HUES64 (cell line): ENCODE measurements around the gene NEK4.
A peak's percentile ranks its signal among the peaks of the same experiment; 100 is the strongest.

ENCODE experiments used
- H3K27ac ChIP-seq: 2 replicates; pipeline ENCODE4 v1.7.0; 2013; ENCODE audit warnings: low read depth, low read length, inconsistent platforms
- H3K27me3 ChIP-seq: 2 replicates; pipeline ENCODE4 v1.6.1; 2013; ENCODE audit warnings: mild to moderate bottlenecking, low read length; ENCODE audit not compliant: insufficient read depth
- H3K36me3 ChIP-seq: 2 replicates; pipeline ENCODE4 v1.6.1; 2013; ENCODE audit warnings: mild to moderate bottlenecking, low read length; ENCODE audit not compliant: insufficient read depth
- H3K4me1 ChIP-seq: 2 replicates; pipeline ENCODE4 v1.6.1; 2013; ENCODE audit warnings: mild to moderate bottlenecking, low read length, moderate library complexity; ENCODE audit not compliant: insufficient read depth
- H3K4me3 ChIP-seq: 2 replicates; pipeline ENCODE4 v1.5.1; 2013; ENCODE audit warnings: mild to moderate bottlenecking, low read length, moderate library complexity
- H3K9ac ChIP-seq: 2 replicates; pipeline ENCODE4 v1.6.1; 2013; ENCODE audit warnings: mild to moderate bottlenecking, low read depth, low read length
- H3K9me3 ChIP-seq: 2 replicates; pipeline ENCODE4 v1.6.1; 2013; ENCODE audit warnings: low read depth, low read length; ENCODE audit not compliant: insufficient read depth
- WGBS: fragments of 150-250, 120-280 bp; methylation state at CpG from one replicate; pipeline ENCODE4 v1.1.7; 2013; ENCODE audit warnings: missing lambda C conversion rate; 5-methylcytosine and 5-hydroxymethylcytosine counted together

NEK4 gene

DNA sequence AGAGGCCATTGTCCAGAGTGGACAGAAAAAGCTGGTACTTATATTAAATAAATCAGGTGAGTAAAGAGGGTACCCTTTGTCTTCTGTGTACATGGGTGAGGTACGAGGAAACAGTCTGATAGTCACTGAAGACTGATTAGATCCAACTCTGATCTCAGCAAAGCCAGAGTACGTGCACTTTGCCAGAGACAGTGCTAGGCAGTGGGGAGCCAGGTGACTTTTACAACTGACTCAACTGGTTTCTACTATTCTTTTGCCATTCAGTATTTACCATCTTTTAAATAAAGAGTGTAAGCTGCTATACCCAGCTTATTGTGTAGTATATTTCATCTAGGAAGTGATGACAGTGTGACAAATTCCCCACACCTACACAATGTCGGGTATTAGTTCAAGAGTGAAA is 81.6 kb downstream of the NEK4 start:
- Histone ChIP-seq H3K27ac (no peak overlapping the region), H3K36me3 (peaks cover 78% of the 10 kb centered on the region), H3K9ac (no peak overlapping the region), H3K4me1 (peaks cover 18% of the 10 kb centered on the region), H3K27me3 (no peaks in the 10 kb centered on the region), H3K9me3 (no peaks in the 10 kb centered on the region), H3K4me3 (no peak overlapping the region)
- 97% methylated on average over 3 of the region's 3 CpGs for WGBS

DNA sequence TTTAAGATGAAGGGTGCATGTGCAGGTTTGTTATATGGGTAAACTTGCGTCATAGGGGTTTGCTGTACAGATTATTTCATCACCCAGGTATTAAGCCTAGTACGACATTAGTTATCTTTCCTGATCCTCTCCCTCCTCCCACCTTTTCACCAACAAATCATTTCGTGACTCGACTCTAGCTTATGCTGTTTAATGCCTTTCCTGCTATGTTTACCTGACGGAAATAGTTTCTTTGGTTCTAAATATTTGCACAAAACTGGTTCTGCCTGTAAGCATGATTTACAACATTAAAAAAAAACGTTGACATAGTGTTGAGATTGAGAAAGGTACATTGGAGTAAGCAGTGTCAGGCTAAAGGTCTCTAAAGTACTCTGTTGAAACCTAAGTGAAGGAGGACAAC is 82.5 kb downstream of the NEK4 start:
- Histone ChIP-seq H3K27ac (no peak overlapping the region), H3K4me1 (peaks cover 19% of the 10 kb centered on the region), H3K9ac (peak overlapping the region; percentile 99; the same call in 1 of the 2 replicates), H3K36me3 (peaks cover 70% of the 10 kb centered on the region), H3K4me3 (peak overlapping the region; percentile 91; the same call in 1 of the 2 replicates), H3K9me3 (no peaks in the 10 kb centered on the region), H3K27me3 (no peaks in the 10 kb centered on the region)
- 97% methylated on average over 6 of the region's 6 CpGs for WGBS

DNA sequence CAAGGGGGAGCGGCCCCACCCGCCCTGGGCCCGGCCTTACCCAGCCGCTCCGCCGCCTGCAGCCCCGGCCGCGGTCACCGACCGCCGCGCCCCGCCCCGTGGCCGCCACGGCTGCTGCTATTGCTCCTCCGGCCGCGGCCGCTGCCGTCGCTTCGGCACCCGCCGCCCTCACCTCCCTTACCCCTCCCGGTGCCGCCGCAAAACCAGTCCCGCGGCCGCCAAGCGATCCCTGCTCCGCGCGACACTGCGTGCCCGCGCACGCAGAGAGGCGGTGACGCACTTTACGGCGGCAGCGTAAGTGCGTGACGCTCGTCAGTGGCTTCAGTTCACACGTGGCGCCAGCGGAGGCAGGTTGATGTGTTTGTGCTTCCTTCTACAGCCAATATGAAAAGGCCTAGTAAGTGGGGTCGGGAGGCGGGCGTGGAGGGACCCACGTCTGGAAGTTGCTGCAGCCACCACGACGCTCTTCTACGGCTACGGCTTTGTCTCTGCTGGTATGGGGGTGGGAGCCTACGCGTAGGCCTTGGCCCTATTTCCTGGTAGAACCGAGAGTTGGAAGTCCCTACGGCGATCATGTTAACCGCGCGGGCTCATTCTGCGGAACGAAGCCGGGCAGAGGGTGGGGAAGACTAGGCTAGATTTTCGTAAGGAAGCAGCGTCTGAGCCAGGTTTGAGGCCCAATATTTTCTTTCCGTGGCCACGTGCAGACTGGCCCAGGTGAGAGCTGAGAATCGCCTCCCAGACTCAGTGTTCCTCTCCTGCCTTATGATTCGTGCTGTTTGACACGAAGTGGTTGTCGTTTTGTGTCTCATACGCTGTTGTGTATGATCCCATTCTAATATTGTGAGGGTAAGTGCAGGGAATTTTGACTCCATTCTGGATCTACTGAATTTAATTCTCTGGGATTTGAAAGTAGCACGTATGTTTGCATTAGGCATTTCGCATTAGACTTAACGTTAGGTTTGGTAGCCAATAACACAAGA is 84.7 kb downstream of the NEK4 start, which contains the start of the genes GNL3 and PBRM1:
TSS of gene GNL3 (plus strand) at position 324 of the 983 bp plus-strand sequence. CDS start at position 385, 61 bp downstream.
TSS of gene PBRM1 (minus strand) at position 205 of the 983 bp plus-strand sequence.
- WGBS: under 1% methylated on average over 82 of the region's 82 CpGs
- Histone ChIP-seq H3K27ac (peak within 1 kb of the TSS; percentile 94), H3K4me3 (peak within 1 kb of the TSS; percentile 91), H3K9ac (peak within 1 kb of the TSS; percentile 99), H3K36me3 (peaks cover 58% of the 10 kb centered on the region), H3K27me3 (no peaks in the 10 kb centered on the region), H3K4me1 (peaks cover 27% of the 10 kb centered on the region), H3K9me3 (no peaks in the 10 kb centered on the region)

DNA sequence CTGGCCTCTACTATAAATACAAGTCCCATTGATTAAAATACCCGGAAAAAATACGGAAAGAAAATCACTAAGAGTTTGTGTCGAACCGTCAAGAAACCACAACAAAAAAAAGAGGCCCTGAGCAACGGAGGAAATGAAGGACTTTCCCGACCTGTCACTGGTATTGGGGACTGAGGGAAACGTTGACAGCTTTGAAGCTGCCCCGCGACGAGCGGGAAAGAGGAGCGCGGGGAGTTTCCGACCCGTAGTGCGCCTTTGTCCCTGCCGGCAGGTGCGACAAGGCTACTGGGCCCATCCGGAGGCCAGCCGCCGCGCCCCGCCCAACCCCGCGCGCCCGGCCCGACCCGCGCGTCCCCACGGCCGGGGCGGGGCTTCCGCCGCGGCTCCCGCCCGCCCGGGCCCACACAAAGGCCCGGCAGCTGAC is 85.4 kb downstream of the NEK4 start:
- Histone ChIP-seq H3K36me3 (peaks cover 54% of the 10 kb centered on the region), H3K4me3 (peak overlapping the region; percentile 91), H3K27ac (peak overlapping the region; percentile 94), H3K27me3 (no peaks in the 10 kb centered on the region), H3K9me3 (no peaks in the 10 kb centered on the region), H3K4me1 (peaks cover 27% of the 10 kb centered on the region), H3K9ac (peak overlapping the region; percentile 99)
- under 1% methylated on average over 41 of the region's 41 CpGs for WGBS

DNA sequence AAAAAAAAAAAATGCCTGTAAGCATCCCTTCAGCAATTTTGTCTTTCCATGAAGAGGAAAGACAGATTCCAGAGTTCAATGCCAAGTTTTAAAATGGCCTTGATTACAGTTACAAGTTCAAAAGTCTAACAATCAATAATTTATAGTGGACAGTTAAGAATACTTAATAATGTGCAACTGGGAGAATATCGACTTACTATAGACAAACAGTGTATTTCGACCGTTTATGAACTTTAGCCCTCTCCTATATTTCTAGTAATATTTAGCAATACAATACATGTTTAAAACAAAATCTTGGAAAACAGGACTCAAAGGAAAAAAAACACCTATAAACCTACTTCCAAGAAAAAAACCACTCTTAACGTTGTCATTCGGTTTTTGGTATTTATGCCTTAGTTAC is 86.6 kb downstream of the NEK4 start:
- no peaks in the 10 kb centered on the region for H3K9me3 ChIP-seq
- peaks cover 54% of the 10 kb centered on the region for H3K36me3 ChIP-seq
- peak overlapping the region; percentile 91 for H3K4me3 ChIP-seq
- H3K4me1 ChIP-seq: peaks cover 27% of the 10 kb centered on the region
- WGBS: 81% methylated on average over 3 of the region's 5 CpGs
- no peak overlapping the region for H3K27ac ChIP-seq
- H3K9ac ChIP-seq: peak overlapping the region; percentile 99; the same call in 1 of the 2 replicates
- H3K27me3 ChIP-seq: no peaks in the 10 kb centered on the region

DNA sequence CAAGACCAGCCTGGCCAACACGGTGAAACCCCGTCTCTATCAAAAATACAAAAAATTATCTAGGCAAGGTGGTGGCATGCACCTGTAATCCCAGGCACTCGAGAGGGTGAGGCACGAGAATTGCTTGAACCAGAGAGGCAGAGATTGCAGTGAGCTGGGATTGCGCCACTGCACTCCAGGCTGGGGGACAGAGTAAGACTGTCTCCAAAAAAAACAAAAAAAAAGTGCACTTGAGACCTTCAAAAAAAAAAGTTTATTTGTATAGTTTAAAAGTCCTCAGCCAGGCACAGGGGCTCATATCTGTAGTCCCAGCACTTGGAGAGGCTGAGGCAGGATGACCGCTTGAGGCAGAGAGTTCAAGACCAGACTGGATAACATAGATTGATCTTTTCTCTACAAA is 87.1 kb downstream of the NEK4 start:
- Histone ChIP-seq H3K4me1 (peaks cover 27% of the 10 kb centered on the region), H3K9ac (no peak overlapping the region), H3K9me3 (no peaks in the 10 kb centered on the region), H3K27me3 (no peaks in the 10 kb centered on the region), H3K27ac (no peak overlapping the region), H3K4me3 (no peak overlapping the region), H3K36me3 (peaks cover 54% of the 10 kb centered on the region)
- WGBS: 84% methylated on average over 6 of the region's 6 CpGs

DNA sequence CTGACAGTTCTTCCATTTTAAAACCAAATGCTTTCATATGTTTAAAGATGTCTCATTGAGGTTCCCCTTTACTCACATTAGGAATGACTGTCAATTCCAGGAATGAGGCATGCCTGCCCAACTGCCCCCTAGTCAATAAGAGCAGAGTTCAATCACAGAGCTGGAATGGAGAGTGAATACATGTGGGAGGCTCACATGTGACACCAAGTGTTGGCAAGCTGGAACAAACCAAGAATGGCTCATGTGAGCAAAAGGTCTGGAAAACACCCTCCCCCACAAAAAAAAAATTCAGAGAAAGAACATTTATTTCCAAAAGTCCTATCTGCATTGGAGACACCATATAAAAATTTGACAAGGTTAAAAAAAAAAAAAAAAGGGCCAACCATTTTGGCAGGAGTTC is 88.7 kb downstream of the NEK4 start:
- Histone ChIP-seq H3K9ac (peak overlapping the region; percentile 49), H3K9me3 (no peaks in the 10 kb centered on the region), H3K27ac (0 out of 2 replicates have a peak overlapping the region, but pooled peaks have one; percentile 12), H3K36me3 (peaks cover 52% of the 10 kb centered on the region), H3K27me3 (no peaks in the 10 kb centered on the region), H3K4me1 (peaks cover 19% of the 10 kb centered on the region), H3K4me3 (no peak overlapping the region)

DNA sequence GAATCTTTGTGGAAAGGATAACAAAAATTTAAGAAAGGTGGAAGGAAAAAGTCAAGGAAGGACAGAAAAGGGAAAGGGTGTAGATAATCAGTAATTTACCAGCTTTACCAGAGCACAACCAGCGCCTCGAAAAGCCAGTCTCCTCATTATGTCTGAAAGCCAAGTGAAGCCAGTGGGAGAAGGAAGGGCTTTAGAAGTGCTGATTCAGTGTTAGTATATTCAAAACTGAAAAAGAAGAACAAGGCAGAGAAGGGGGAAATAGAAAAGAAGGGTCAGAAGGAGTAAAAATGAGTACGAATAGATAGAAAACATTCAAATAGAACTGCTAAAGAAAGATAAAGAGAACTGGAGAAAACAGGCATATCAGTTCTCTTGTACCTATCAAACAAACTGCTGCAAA is 89.1 kb downstream of the NEK4 start:
- Histone ChIP-seq H3K4me3 (no peak overlapping the region), H3K27me3 (no peaks in the 10 kb centered on the region), H3K4me1 (peaks cover 17% of the 10 kb centered on the region), H3K27ac (0 out of 2 replicates have a peak overlapping the region, but pooled peaks have one; percentile 12), H3K9me3 (no peaks in the 10 kb centered on the region), H3K9ac (peak overlapping the region; percentile 49), H3K36me3 (peaks cover 52% of the 10 kb centered on the region)
- WGBS: 78% methylated on average over 3 of the region's 3 CpGs

DNA sequence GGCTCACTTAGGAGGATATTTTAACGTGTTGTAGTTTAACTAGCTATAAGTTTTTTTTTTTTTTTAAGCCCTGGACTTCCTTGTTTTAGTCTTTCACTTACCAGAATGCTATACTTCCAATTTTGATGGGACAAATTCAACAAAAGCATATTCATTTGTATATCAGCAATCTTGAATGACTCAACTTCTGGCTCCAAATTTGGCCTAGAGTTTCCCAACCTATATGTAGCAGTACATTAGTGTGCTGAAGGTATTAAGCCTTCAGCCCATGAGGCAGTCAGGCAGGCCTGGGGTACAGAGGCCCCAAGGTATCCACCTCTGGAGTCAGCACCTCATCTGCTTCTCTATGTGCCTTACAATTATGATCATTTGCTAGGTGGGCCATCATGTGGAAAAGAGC is 90.9 kb downstream of the NEK4 start:
- Histone ChIP-seq H3K27ac (no peak overlapping the region), H3K4me1 (peaks cover 15% of the 10 kb centered on the region), H3K9me3 (no peaks in the 10 kb centered on the region), H3K27me3 (no peaks in the 10 kb centered on the region), H3K4me3 (no peak overlapping the region), H3K9ac (no peak overlapping the region), H3K36me3 (peaks cover 63% of the 10 kb centered on the region)
- no CpG with 5 or more reads among the region's 1 CpG for WGBS

DNA sequence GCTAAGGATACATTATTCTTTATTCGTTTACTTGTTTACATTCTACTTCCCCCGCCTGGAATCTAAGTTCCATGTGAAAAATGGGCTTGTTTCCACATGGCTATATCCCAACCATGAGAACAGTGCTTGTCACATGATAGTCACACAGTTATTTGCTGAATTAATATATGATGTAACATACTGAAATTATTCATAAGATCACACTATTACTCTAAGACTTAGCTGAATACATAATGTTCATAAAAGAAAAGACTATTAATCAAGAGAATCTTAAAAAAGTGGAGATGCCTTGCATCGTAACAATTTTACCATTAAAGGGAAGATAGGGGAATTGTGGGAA is 91.6 kb downstream of the NEK4 start:
- Histone ChIP-seq H3K27me3 (no peaks in the 10 kb centered on the region), H3K4me1 (peaks cover 9% of the 10 kb centered on the region), H3K4me3 (no peak overlapping the region), H3K9ac (no peak overlapping the region), H3K27ac (no peak overlapping the region), H3K36me3 (peaks cover 65% of the 10 kb centered on the region), H3K9me3 (no peaks in the 10 kb centered on the region)
- 100% methylated on average over 3 of the region's 3 CpGs for WGBS
